ENCODE data around the gene IRF2.

Gene IRF2

DNA sequence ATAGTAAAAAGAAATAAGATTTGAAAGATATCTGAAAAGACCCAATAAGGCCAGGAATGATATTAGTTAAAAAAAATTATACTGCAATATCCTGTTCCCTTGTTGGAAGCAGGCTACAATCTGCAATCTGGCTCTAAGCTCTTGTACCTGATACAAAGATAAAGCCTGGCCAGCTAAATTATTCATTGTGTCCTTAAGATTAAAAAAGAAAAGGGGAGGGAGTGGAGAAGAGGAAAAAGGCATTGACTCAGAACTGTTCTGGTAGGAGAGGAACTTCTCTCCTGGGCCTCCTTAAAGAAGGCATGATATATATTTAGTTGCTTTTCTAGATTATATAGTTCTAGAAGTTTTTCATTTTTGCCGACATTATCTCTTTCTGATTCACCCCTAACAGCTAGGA lies 46.7 kb downstream of the IRF2 start:
- no peak for DNase-seq

DNA sequence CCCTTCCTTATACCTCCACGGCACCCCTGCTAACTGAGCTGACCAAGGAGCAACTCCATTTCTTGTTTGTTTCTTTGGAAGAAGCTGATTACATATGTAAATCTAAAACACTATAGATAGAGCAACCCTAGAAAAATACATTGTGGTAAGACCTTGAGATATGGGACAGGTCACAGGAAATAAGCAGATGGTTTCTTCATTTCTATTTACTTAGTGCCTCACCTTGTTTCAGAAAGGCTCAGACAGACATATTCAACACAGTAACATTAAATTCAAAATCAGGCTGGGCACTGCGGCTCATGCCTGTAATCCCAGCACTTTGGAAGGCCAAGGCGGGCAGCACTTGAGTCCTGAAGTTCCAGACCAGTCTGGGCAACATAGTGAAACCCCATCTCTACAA lies 47.3 kb downstream of the IRF2 start:
- DNase-seq = no peak

DNA sequence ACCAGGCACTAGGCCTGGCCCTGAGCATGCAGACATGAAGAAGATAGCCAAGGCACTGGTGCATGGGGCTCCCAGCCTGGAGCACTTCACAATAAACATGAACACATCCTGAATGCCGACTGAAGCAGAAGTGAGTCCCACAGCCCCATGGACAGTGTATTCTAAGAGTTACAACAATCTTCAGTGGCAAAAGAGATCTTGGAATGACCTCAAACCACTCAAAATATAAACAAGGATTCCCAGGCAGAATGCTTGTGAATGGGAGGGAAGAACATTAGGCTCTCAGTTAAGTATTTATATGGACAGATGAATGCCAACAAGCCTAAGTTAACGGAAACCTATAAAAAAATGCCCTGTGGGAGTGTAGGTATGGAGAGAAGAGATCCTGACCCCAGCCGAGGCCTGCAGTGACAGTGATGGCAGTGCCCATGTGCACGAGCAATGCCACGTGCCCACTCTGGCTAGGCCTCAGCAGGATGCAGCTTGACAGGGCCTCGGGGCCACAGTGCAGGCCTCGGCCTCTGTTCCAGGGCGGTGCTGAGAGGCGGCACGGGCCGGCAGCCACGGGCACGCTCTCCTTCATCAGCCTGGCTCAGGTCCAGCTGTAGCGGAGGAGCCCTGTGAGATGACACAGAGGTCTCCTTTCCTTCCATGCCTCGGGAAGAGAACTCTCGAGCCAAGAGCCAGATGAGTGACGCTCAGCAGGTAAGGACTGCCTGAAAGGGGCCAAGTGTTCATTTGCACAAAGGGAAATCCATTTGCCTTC lies 49.2 kb downstream of the IRF2 start:
- DNase-seq = no peak

DNA sequence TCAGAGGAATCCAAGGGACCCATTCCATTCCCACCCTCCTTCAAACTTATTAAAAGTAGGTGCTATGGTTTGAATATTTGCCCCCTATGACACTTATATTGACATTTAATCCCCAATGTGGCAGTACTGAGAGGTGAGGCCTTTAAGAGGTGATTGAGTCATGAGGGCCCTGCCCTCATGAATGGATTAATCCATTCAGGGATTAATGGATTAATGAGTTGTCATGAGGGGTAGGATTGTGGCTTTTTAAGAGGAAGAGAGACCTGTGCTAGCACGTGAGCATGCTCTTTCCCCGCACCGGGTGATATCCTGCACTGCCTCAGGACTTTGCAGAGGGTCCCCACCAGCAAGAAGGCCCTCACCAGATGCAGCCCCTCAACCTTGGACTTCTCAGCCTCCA lies 50.1 kb downstream of the IRF2 start:
- no peak for DNase-seq

DNA sequence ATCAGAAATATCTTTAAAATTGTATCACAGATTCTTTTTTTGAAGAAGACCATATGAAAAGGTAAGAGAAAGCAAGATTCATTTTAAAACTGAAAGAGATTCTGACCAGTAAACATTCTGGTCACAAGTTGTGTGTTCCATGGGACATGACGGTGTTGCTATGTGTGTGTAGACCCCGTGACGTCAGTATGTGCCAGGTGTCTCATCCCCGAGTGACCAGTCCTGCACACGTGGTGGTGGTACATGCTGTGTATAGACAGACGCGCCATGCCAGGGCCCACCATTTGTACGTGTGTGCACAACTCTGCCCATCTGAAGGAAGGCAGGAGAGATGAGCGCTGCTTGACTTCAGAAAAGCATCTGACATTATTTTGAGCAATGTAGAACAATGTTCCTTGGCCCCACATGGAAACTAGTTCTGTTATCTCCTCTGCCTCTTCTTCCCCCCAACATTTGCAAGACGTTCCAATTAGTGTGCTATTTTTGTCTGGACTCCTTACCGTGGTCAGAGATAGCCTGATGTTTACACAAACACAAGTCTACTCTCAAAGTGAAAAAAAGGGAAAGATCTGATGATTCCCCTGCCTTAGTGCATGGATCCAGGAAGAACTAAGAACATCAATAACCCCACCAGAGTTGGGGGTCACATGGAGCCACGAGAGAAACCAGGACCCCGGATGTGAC lies 51.2 kb downstream of the IRF2 start:
- no peak for DNase-seq

DNA sequence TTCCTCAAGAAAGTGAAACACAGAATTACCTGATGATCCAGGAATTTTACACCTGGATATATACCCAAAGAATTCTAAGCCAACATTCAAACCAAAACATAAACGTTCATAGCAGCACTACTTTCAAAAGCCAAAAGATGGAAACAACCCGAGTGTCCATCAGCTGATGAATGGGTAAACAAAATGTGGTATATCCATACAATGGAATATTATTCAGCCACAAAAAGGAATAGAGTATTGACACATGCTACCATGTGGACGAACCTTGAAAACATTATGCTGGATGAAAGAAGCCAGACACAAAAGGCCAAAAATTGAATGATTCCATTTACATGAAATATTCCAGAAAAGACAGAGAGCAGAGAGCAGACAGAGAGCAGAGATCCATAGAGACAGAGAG lies 52.0 kb downstream of the IRF2 start:
- no peak for DNase-seq

DNA sequence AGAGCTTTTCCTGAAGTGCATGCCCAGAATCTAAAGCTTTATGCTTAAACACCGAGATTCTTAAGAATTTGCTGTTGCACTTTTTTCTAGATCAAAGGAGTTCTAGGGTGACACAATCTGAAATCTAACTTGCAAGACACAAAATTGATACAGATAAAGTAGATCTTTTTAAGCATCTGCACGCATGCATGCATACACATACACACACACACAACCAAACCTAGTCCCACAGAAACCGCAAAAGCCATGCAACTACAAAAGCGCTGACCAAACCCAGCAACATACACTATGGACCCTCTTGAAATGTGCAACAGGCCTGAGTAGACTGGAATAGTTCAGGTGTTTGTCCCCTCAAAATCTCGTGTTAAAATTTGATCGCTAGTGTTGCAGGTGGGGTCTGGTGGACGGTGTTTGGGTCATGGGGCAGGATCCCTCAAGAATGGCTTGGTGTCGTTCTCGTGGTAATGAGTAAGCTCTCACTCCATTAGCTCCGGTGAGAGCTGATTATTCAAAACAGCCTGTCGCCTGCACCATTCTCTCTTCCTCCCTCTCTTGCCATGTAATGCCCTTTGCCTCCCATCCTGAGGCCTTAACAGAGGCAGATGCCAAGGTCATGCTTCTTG lies 52.7 kb downstream of the IRF2 start:
- peak; percentile 21 for DNase-seq

DNA sequence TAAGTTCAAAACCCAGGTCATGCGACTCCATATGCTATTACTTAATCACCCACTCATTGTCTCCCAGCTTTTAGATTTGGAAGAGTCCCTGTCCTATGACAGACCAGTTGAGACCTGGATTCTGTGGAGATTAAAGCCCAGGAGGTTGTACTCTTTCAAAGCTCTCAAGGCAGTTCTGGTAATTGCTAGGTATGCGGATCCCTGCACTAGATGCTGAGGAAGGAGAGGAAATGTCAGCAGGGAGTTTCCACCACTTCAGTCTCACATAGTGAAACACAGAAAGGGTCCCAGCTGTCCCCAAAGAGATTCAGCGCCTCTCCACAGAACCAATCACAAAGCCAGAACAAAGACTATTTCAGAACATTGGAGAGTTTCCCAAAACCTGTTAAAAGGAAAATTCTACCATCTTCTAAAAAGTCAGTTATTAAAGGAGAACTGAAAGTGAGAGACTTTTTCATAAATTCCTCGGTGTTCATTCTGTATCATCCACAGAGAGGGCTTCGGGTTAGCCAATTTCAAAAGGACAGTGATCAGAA lies 53.4 kb downstream of the IRF2 start:
- DNase-seq = no peak

DNA sequence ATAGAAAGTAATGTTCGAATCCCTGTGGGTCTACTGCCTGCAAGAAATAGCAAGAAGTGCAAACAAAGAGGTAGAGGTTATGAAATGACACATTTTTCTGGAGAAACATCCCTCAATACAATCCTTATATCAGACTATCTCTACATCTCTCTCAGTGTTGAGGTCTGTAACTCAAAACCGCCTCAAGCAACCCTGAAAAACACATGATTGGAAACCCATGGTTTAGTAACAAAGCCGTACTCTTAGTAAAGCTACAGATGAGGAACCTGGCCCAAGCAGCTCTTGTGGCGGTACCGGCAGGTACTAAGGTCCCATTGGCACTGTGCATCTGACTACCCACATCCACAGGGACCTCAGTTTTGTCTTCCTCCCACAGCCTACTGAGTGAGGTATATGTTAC lies 53.9 kb downstream of the IRF2 start:
- peak; percentile 29 for DNase-seq

DNA sequence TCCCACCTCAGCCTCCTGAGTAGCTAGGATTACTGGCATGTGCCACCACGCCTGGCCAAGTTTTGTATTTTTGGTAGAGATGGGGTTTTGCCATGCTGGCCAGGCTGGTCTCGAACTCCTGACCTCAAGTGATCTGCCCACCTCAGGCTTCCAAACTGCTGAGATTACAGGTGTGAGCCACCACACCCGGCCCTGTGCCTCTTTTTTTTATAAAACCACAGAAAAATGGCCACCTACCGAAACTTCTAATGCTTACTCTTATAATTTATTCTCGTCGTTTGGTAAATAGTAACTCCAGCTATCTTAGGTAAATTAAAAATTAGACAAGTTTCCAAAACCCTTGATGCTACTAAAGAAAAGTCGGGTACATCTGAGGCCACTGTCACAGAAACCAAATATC lies 54.4 kb downstream of the IRF2 start:
- no peak for DNase-seq

DNA sequence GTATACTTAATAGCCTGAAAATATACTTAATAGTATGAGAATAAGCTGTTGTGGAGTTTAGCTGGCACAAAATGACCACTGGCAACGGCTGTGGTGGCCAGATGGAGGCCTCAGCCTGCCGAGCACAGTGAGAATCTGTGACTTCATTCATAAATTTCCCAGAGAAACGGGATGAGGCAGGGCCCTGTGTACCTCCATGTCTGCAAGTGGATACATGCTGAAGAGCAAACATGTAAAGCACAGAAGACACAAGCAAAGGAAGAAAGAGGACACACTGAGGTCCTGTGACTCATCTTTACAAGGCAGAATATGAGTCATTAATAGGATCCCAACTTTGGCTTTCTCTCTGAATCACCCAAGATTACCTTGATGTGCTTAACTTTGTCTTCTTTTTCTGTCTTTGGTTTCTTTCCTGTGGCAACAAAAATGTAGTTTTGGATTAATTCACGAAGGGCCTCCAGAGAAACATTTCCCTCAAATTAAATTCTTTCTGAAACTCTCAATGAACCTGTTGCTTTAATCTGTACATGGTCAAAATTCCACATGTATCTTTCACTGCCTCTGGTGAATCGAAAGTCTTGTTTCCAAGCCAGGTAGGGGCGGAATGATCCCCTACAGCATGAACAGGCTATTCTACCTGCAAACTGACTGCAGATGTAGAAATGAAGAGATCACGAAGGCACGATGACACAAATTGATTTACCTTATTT lies 56.4 kb downstream of the IRF2 start:
- peak; percentile 14 for DNase-seq

DNA sequence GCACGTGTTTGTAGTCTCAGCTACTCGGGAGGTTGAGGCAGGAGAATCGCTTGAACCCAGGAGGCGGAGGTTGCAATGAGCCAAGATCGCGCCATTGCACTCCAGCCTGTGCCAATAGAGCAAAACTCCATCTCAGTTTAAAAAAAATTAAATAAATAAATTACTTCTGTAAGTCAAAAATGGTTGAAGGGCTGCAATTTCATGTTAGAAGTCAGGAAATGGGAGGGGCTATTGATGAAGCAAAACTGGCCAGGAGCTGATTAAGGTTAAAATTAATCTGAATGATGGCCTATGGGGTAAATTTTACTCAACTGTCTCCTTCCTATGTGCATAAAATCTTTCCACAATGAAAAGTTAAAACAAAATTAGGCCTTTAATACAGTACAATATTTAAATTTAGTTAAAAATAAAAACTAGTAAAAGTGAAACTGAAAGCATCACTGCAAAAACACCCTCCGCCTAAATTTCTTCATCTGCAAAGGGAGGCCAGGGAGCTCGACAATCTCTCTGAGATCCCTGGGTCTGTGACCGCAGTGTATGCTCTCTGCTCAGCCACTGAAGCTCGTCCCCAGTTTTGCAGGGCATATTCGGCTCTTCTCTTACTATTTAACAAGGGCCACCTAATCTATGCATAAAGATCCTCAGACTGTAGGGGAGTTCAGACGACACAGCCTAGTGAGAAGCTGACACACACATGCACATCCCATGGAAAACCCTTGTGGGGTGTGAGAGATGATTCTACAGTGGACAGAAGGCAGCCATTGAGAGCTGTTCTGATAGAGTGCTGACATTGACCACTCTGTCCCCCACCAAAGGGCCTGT lies 57.2 kb downstream of the IRF2 start:
- DNase-seq = peak; percentile 56

DNA sequence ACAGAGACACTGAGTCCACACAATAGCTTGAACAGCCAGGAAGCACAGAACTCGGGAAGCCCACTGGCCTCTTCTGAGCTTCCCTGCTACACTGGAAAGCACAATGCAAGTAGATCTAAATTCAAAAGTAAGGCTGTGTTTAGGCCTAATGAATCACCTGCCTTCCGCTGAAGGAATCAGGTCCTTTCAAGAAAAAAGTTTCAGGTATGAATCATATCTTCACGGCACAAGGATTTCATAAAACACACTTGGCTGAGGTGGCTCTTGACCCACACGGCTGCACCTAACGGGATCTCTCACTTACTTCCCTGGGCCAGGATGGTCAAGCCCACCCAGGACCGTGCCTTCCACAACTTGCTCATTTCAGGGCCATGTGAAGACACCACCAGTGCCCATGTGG lies 59.3 kb downstream of the IRF2 start:
- no peak for DNase-seq

DNA sequence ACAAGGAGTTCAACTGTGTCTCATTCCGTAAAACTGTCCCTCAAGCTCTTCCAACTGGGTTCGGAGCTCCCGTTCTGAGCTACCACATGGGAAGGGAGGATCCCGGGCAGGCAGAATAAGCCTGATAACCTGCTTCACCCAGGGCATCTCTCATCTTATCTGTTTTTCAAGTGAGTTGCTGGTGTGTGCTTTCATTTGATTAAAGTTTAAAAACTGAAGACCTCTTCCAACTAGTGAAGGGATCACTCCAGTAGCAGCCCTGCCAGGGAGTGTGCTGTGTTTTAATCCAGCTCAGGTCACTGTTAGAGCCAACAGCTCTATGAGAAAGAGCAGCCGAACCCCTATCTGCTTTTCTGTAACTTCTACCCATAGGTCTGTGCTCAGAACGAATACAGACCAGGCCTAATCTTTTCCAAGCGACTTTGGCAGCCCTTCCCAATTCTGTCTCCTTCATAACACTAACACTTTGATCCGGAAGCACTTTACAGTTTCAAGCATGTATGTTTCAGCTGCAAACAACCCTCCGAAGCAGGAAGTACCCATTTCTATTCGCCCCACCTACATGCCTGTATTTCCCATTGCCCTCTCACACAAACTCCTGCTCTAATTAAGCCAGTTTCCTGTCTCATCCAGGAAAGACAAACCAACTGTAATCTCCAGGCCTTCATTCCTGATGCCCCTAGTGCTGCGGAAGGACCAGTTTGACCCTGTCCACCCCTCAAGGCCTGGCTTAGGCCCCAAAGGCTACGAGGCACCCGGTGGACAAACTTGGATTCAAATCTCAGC lies 60.9 kb downstream of the IRF2 start:
- DNase-seq = no peak

DNA sequence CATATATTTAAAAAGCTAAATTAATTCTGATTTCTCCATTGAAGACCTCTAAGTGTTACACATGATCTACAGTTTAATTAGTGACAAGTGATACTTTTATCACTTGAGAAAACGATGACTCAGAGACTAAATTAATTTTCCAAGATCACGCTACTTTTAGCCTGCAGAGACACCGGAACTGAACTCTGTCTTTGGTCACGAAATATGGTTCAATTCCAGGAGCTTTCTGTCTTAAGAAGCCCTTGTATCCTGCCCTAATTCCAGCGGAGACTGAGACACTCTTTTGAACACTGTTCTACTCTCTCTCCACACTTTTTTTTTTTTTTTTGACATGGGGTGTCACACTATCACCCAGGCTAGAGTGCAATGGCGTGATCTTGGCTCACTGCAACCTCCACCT lies 63.6 kb downstream of the IRF2 start:
- DNase-seq = no peak

DNA sequence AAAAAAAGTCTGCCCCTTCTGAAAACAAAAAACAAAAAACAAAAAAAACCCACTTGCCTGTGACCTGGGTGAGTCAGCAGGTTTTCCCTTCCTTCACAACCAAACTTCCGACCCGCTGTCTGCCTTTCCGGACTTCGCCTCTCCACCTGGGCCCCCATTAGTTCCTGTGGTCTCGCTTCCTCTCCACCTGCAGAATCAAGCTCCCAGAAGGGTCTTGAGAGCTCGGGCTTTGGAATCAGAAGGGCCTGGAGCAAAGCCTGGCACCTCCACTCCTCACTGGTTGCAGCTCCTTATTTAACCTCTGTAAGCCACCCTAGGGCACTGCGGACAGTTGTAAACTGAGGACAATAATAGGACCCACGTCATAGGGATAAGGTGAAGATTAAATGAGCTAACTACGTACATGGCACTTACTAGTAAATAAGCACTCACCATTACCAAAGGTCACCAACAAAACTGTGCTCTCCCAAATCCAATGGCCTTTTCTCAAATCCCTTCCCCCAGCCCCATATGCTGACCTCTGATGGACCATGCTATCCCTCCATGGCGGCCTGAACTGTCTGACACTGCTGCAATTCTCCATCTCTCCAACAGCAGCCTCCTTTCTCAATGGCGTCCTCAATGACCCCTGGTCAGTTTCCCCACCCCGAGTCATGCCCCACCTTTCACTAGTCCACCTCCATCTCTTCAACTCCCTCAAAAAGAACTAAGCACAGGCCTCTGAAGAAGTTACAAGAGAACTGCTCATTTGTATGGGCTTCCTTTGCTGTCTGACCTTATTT lies 64.2 kb downstream of the IRF2 start:
- DNase-seq = peak; percentile 33

DNA sequence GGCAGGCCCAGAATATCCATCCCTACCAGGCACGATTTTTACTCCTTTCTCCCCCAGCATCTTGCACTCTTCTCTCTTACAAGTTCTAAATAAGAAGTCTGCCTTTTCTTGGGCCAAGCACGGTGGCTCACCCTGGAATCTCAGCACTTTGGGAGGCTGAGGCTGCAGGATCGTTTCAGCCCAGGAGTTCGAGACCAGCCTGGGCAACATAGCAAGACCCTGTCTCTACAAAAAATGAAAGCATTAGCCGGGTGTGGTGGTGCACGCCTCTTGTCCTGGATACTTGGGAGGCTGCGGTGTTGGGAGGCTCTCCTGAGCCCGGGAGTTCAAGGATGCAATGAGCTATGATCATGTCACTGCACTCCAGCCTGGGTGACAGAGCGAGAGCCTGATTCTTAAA lies 64.8 kb downstream of the IRF2 start:
- no peak for DNase-seq

DNA sequence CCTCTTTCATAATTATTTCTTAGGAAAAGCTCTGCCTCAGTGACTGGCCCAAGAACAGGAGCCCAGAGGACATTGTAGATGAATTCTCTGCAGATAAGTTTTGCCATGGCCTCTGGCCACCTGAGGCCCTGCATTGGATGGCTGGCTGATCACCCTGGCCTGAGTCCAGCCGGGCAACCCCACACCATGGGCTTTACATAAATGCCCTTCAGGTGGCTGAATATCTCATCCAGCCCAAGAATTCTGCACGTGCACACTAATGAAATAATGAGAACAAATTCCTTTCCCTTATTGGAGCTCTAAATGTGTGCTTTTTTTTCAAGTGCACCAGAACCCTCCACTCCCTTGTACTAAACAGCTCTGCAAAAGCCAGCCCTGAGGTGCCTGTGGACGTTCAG lies 65.7 kb downstream of the IRF2 start:
- no peak for DNase-seq

DNA sequence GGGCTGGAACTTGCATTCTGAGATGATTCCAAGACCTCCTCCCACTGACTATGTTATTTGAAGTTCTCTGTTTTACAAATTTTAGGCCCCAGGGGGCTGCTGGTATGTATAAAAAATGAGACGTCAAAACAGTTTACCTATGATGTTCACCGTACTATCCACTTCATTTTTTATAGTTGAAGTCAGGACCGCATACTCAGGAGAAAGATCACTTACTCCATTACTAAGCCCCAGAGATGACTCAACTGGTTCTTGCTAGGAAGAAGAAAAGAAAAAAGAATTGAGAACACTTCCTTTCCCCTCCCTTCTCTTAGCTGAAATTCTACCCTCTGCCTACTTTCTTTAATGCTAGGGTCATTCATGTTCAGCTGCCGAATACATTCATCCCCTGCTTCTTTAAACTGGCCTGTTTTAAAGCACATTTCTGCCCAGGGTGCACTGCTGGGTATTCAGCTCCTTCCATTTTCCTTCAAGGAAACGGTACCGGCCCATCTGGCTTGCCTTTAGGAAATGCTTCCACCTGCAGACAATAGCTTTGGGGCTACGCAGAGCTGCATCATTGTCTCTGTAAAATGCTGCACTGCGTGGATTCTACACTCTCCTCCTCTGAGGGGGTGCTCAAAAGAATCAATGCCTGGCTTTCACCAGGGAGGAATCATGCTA lies 66.2 kb downstream of the IRF2 start:
- DNase-seq = no peak

DNA sequence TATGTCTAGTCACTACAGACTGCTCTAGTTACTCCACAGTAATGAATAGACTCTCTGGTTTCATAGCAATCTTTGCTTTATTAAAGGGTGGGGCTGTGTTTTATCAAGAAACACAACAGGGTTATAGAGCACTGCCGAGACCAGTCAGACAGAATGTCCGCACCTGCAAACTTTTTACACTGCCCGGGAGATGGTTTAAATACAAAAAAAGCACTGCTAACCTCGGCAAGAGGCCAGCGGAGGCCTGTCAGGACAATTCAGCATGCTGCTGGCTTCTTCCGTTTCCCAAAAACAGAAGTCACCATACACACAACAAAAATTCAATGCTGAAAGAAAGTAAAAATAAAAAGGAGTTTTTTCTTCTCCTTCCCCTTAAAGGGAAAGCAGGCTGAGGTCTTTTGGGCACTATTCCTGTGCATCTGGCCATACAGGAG lies 67.4 kb downstream of the IRF2 start:
- no peak for DNase-seq
